Thymus (tissue), 11 donors: ENCODE measurements around the gene CUBN. TPM values are rescaled to one million over a fixed set of nuclear protein-coding genes. Genes with fewer than 3 reads are reported as not detected.

Source experiments
- DNase-seq, 9 donors: peaks; one replicate each; pipeline ENCODE4 v3.0.0-alpha.2; 2013; ENCODE audit warnings: low spot score in 9 of 9, low read depth in 6 of 9, missing footprints in 1 of 9
- H3K27ac ChIP-seq, 2 donors: one replicate each; pipeline ENCODE4 v1.5.1; 2013; ENCODE audit warnings: control low read depth in 1 of 2, low read depth in 1 of 2, low read length in 1 of 2, mild to moderate bottlenecking in 1 of 2, moderate library complexity in 1 of 2
- H3K27me3 ChIP-seq, 2 donors: one replicate each; pipeline ENCODE4 v1.5.1; 2013; ENCODE audit warnings: low read length in 1 of 2; ENCODE audit not compliant: control insufficient read depth in 2 of 2, insufficient read depth in 1 of 2
- H3K36me3 ChIP-seq, 2 donors: one replicate each; pipeline ENCODE4 v1.5.1; 2013; ENCODE audit warnings: low read length in 1 of 2, mild to moderate bottlenecking in 1 of 2, moderate library complexity in 1 of 2; ENCODE audit not compliant: control insufficient read depth in 2 of 2, insufficient read depth in 2 of 2
- H3K4me1 ChIP-seq, 2 donors: one replicate each; pipeline ENCODE4 v1.5.1; 2013; ENCODE audit warnings: low read length in 2 of 2; ENCODE audit not compliant: control insufficient read depth in 2 of 2, insufficient read depth in 2 of 2
- H3K4me3 ChIP-seq, 2 donors: one replicate each; pipeline ENCODE4 v1.5.1; 2013; ENCODE audit warnings: low read length in 2 of 2, control low read depth in 1 of 2, mild to moderate bottlenecking in 1 of 2
- H3K9me3 ChIP-seq, 2 donors: one replicate each; pipeline ENCODE4 v1.5.1; 2013; ENCODE audit warnings: low read length in 1 of 2, mild to moderate bottlenecking in 1 of 2; ENCODE audit not compliant: control insufficient read depth in 2 of 2, insufficient read depth in 1 of 2
- WGBS: extraction: QIAGEN DNeasy Blood & Tissue Kit; methylation state at CpG from one replicate; pipeline ENCODE4 v1.1.7; 2013; 5-methylcytosine and 5-hydroxymethylcytosine counted together
- polyA plus RNA-seq: library from polyadenylated mRNA; stranded (reverse); fragments of 200-250 nt; gene quantifications from one replicate; pipeline ENCODE4 v1.2.3, GENCODE V29; 2013
- total RNA-seq: library from RNA; stranded (reverse); fragments of 120-200 nt; gene quantifications from one replicate; pipeline ENCODE4 v1.2.4, GENCODE V29; 2013
- donor health status: healthy.

CUBN gene
- total and polyA plus RNA-seq, 2 donors = 1.7 to 1.8 TPM

DNA sequence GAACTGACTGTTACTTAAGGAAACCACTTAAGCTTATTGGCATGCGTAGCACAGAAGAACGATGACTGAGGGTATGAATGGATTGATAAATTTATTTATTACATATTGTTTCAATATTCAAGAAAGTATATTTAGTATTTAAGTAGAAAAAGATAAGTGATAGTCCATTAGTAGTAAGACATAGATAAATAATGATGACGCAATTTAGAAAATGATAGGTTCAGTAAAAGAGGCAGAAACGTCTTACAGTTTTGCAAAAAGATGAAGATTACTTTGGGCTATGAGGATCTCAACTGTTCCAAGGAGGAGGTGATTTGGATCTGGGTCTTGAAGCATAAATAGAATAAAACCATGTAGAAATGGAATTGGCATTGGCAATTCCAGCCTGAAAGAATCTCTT lies 275.8 kb downstream of the CUBN start:
- H3K4me3 ChIP-seq = no peak overlapping the region
- no peak for DNase-seq
- no peaks in the 10 kb centered on the region for H3K27me3 ChIP-seq
- H3K4me1 ChIP-seq = no peaks in the 10 kb centered on the region
- H3K9me3 ChIP-seq = no peaks in the 10 kb centered on the region
- H3K27ac ChIP-seq = no peak overlapping the region
- H3K36me3 ChIP-seq = no peaks in the 10 kb centered on the region
- 97% methylated on average over 4 of the region's 4 CpGs for WGBS

DNA sequence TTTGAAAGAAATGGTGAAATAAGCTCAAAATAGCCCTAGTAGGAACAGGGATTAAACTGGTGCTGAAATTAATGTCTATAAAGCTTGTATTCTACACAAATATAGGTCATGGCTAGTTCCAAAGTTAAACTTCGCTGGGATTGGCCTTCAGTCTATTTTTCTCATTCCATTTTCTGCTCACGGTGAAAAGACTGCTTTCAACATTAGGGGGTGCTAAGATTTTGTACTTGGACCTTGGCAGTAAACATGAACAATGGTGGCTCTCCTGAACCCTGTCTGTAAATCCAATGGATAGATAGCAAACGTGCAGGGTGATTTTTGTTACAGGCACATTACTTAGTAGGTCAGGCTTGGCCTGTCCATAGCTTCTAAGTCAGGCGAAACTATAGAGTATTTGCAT lies 276.4 kb downstream of the CUBN start:
- Histone ChIP-seq H3K9me3 (no peaks in the 10 kb centered on the region), H3K4me1 (no peaks in the 10 kb centered on the region), H3K4me3 (no peak overlapping the region), H3K27ac (no peak overlapping the region), H3K36me3 (no peaks in the 10 kb centered on the region), H3K27me3 (no peaks in the 10 kb centered on the region)
- WGBS = 79% methylated on average over 4 of the region's 4 CpGs
- peak in 5 of 9 donors; percentile 15 to 53 (median 20) for DNase-seq

DNA sequence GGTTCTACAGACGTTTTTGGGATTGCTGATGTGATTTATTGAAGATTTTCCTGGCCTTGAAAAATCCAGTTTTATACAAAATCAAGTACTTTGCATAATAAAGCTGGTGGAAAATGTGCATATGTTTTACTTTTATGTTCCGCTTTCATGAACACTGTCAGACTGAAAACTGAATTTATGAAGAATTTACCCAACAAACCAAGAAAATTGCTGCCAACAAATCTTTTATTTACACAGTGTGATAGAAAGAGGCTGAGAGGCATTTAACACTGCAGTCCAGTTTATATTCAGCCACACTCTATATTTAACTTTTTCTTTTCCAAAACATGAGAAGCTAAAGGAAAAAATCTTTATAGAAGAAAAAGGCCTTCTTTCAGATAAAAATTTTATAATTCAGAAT lies 277.0 kb downstream of the CUBN start:
- WGBS = 87% methylated on average over 2 of the region's 2 CpGs
- Histone ChIP-seq H3K4me3 (no peak overlapping the region), H3K4me1 (no peaks in the 10 kb centered on the region), H3K9me3 (no peaks in the 10 kb centered on the region), H3K27ac (no peak overlapping the region), H3K27me3 (no peaks in the 10 kb centered on the region), H3K36me3 (no peaks in the 10 kb centered on the region)
- DNase-seq = no peak

DNA sequence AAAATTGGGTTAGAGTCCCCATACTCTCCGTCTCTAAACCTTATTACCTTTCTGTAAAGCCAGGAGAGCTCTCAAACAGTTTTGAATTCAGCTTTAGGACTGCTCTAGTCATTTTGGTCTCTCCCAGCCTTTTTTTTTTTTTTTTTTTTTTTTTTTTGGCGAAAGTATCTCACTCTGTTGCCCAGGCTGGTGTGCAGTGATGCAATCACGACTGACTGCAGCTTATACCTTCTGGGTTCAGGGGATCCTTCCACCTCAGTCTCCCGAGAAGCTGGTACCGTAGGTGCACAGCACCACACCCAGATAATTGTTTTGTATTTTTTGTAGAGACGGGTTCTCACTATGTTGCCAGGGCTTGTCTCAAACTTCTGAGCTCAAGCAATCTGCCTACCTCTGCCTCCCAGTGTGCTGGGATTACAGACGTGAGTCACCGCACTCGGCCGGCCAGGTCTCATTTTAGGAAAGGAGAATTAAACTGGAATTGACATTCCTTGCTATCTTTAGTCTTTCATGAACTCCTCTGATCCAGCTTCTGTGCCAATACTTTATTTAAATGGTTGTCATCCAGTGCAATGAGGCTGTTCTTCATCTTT lies 281.0 kb downstream of the CUBN start:
- no peaks in the 10 kb centered on the region for H3K4me1 ChIP-seq
- no peaks in the 10 kb centered on the region for H3K27me3 ChIP-seq
- 97% methylated on average over 10 of the region's 10 CpGs for WGBS
- H3K36me3 ChIP-seq = no peaks in the 10 kb centered on the region
- H3K27ac ChIP-seq = no peak overlapping the region
- no peak for DNase-seq
- H3K4me3 ChIP-seq = no peak overlapping the region
- no peaks in the 10 kb centered on the region for H3K9me3 ChIP-seq

DNA sequence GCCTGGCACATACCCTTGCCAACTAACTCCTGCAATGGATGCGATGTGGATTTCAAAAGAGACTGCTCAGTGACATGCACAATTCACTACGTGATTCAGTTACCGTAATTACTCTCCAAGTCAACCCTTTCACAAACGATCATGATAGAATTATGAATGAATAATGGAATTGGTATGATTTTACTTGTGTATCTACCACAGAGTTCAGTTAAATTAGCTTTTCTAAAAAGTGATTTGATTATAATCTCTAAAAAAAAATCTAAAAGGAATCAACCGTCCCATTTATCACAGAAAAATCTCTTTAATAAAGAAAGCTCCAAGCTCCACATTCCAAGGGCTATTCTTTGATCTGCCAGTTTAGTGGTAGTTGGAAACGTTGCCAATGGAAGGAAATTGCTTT lies 282.0 kb downstream of the CUBN start:
- Histone ChIP-seq H3K4me3 (no peak overlapping the region), H3K4me1 (no peaks in the 10 kb centered on the region), H3K27me3 (no peaks in the 10 kb centered on the region), H3K36me3 (no peaks in the 10 kb centered on the region), H3K9me3 (no peaks in the 10 kb centered on the region), H3K27ac (no peak overlapping the region)
- WGBS = 94% methylated on average over 6 of the region's 6 CpGs
- DNase-seq = no peak

DNA sequence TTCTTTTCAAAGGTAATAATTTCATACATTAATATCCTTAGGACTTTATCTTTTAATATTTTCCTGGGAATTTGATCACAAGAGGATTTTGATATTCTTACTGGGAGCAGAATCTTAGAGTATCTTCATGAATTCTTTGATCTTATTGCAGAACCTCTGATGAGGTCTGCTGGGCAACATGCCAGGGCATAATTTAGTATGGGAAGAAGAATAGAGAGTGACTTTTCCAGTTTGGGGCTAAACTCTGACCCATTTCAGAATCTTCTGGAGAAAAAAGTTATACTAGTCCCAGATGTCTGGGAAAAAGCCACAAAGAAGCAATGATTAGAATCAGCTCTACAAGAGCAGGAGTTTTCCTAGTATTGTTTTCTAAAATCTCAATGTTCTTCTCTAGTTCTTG lies 284.4 kb downstream of the CUBN start:
- no peaks in the 10 kb centered on the region for H3K36me3 ChIP-seq
- H3K27ac ChIP-seq = no peak overlapping the region
- no peaks in the 10 kb centered on the region for H3K27me3 ChIP-seq
- H3K4me3 ChIP-seq = no peak overlapping the region
- H3K4me1 ChIP-seq = no peaks in the 10 kb centered on the region
- DNase-seq = no peak
- no peaks in the 10 kb centered on the region for H3K9me3 ChIP-seq

DNA sequence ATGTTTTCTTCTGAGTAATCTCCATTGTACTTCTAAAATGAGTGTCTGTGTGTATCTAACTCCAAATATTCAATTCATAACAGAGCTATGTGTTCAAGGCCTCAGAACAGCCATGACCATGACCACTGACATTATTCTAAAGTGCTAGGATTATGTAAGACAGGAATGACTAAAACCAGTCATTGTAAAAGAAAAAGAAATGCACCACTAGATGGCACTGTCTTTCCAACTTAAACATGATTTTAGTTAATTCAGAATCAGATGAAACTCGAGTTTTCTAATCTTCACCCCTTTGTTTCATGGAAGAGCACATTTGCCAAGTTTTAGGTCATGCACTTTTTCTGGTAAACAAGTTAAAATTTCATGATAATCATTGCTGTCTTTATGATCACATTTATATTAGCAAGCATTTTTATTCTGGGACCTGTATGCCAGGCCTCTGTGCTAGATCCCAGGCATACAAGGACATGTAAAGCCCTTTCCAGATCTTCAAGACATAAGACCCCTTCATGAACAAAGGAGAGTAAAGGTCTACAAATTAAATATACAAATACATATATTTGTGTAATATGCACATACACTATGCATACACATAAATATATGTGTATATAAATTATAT lies 286.2 kb downstream of the CUBN start:
- no peak overlapping the region for H3K27ac ChIP-seq
- H3K9me3 ChIP-seq = no peaks in the 10 kb centered on the region
- no peaks in the 10 kb centered on the region for H3K36me3 ChIP-seq
- DNase-seq = peak; percentile 11 to 78 (median 48)
- no peaks in the 10 kb centered on the region for H3K4me1 ChIP-seq
- WGBS = 1% methylated on average over 1 of the region's 1 CpG
- no peaks in the 10 kb centered on the region for H3K27me3 ChIP-seq
- no peak overlapping the region for H3K4me3 ChIP-seq

DNA sequence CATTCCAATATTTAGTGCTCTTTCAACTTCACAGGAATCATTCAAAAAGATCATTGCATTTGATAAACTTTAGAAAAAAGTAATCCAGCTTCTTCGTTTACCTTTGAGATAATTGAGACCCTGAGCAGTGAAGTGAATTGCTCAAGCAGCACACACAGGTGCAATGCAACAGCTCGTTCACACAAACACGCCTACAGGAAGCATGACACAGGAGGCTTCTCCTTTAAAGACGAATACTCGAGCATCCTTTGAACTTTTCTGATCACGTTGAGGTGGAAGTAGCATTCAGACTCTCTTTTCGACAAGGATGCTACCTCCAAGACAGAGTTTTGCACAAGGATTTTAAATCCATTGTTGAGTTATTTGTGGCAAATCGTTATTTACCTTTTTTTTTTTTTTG lies 294.4 kb downstream of the CUBN start:
- peaks cover 0 to 5% of the 10 kb centered on the region in 2 donors for H3K9me3 ChIP-seq
- no peaks in the 10 kb centered on the region for H3K27me3 ChIP-seq
- peaks cover 7 to 14% of the 10 kb centered on the region in 2 donors for H3K4me1 ChIP-seq
- H3K36me3 ChIP-seq = no peaks in the 10 kb centered on the region
- H3K4me3 ChIP-seq = no peak overlapping the region
- peak in 8 of 9 donors; percentile 25 to 84 (median 61) for DNase-seq
- peak overlapping the region in 1 of 2 donors; percentile 64 for H3K27ac ChIP-seq
- 18% methylated on average over 8 of the region's 8 CpGs for WGBS

DNA sequence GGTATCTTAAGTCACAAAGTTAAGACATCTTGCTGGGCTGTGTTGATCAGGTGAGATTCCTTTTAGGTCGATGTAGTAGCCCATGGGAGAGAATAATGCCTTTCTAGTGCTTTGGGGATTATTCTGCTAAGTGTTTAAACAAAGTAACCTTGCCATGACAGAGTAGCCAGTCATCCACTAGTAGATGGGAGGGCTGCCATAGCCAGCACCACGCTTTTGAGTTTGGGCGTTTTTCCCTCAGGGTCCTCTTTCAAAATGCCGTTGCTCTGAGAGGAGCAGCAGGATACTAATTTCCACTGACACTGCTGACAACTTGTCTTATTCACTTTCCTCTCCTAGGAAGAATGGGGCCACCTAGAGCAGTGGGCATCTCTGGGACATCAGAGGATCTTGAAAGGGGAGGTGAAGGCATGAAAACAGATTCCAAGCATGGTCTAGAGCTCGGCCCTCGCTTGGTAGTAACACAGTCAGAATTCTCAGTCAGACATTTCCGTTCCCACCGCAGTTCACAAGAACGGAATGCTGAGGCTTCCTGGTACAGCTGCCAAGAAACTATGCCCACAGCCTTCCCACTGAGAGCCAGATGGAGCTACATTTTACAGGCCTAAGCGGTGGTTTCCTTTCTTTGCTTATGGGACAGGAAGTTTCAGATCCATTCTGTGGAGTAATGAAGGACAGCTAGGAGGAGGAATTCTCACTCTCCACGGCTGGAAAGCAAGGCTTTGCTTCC lies 297.1 kb downstream of the CUBN start:
- Histone ChIP-seq H3K27me3 (no peaks in the 10 kb centered on the region), H3K27ac (no peak overlapping the region), H3K4me3 (no peak overlapping the region), H3K9me3 (peaks cover 0 to 5% of the 10 kb centered on the region in 2 donors), H3K36me3 (no peaks in the 10 kb centered on the region), H3K4me1 (peaks cover 7 to 14% of the 10 kb centered on the region in 2 donors)
- 51% methylated on average over 11 of the region's 11 CpGs for WGBS
- DNase-seq = no peak
